ES-I3 (cell line): ENCODE data around the gene ZNF658.
"Not testable (repeated sequence)": the region's sequence is repeated elsewhere in the genome, so short reads cannot be mapped to it uniquely, and the experiment has no call there.

Experiments used
- H3K36me3 ChIP-seq: 2 replicates; pipeline ENCODE4 v1.6.1; 2013; ENCODE audit warnings: mild to moderate bottlenecking, low read length, control low read depth, moderate library complexity; ENCODE audit not compliant: insufficient read depth
- H3K4me1 ChIP-seq: 2 replicates; pipeline ENCODE4 v1.6.1; 2013; ENCODE audit warnings: mild to moderate bottlenecking, control low read depth, low read length; ENCODE audit not compliant: insufficient read depth
- H3K9ac ChIP-seq: 2 replicates; pipeline ENCODE4 v1.6.1; 2013; ENCODE audit warnings: low read depth, mild to moderate bottlenecking, low read length, moderate library complexity
- H3K9me3 ChIP-seq: 2 replicates; pipeline ENCODE4 v1.6.1; 2013; ENCODE audit warnings: mild to moderate bottlenecking, low read length, moderate library complexity; ENCODE audit not compliant: control insufficient read depth, insufficient read depth

ZNF658 gene

DNA sequence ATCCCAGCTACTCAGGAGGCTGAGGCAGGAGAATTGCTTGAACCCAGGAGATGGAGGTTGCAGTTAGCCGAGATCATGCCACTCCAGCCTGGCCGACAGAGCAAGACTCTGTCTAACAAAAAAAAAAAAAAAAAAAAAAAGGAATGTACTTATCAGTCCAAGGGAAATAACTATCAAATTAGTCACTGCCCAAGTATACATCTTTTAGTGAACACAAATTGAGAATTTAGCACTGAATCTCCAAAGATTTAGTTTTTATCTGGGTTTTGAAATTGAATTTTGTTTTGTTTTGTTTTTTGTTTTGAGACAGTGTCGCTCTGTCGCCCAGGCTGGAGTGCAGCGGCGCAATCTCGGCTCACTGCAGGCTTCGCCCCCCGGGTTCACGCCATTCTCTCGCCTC lies 52.1 kb downstream of the ZNF658 start:
- not testable (repeated sequence) for H3K36me3 ChIP-seq, H3K9me3 ChIP-seq, H3K9ac ChIP-seq, H3K4me1 ChIP-seq
